Effector CD4-positive, alpha-beta T cell (primary cell): ENCODE results near the gene CBLB.
A peak's percentile ranks its signal among the peaks of the same experiment; 100 is the strongest.
"Not testable (repeated sequence)": the region's sequence is repeated elsewhere in the genome, so short reads cannot be mapped to it uniquely, and the experiment has no call there.

ENCODE experiments used
- DNase-seq: peaks from one replicate; pipeline ENCODE4 v3.0.0-alpha.2; 2020

Gene CBLB

DNA sequence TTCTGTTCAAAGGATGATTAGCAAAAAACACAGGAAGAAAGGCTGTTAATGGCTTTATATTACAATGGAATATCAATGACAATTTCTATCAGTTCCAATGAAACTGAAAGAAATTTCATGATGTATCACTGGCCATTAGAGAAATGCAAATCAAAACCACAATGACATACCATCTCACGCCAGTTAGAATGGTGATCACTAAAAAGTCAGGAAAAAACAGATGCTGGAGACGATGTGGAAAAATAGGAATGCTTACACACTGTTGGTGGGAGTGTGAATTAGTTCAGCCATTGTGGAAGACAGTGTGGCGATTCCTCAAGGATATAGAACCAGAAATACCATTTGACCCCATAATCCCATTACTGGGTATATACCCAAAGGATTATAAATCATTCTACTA lies 53.5 kb downstream of the CBLB start:
- not testable (repeated sequence) for DNase-seq

DNA sequence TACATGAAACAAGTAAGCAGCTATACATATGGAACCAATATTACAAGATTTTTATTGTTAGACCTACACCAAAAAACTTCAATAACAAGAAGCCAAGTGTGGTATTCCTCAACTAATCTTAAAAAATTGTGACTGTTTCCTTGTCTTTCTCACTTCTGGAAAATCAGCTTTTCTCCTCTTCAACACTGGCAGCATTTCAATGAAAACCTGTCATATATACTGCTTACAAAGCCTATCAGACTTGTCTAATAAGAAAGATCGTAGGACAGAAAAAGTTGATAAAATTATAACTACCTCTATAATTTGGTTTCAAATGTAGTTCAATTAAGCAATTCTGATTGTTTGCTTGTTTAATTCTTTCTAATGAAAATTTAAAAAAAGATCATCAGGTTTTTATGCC lies 55.1 kb downstream of the CBLB start:
- DNase-seq, result no peak

DNA sequence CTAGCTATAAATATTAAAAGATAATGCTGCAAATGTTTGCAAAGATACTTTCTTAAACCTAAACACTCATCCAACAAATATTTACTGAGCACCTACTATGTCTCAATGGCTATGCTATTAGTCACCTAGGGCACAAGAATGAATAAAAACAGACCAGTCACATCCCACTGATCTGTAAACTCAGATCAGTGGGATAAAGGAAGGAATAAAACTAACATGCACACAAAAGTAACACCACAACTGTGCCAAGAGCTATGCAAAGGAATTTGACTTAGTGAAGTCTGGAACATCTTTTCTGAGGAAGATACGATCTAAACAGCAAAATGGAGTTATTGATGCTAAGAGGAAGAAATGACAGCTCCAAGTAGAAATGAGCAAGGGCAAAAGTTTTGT lies 56.6 kb downstream of the CBLB start:
- DNase-seq, result no peak

DNA sequence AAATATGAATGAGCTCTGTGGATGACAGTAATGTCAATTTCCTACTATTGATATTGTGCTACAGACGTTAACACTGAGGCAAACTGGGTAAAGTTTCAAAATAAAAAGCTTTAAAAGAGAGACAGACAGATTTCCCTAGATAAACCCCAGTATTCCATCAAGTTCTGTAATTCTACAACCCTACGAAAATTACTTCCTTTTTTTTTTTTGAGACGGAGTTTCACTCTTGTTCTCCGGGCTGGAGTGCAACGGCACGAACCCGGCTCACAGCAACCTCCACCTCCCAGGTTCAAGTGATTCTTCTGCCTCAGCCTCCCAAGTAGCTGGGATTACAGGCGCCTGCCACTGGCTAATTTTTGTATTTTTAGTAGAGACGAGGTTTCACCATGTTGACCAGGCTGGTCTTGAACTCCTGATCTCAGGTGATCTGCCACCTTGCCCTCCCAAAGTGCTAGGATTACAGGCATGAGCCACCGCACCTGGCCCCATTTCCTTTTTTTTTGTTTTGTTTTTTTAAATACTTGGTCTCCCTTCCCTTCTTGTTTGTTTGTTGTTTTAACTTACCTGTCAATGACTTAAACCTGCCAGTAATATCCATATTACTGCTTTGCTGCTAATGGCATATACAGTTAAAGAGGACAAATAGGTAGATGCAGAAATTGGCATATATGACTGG lies 57.2 kb downstream of the CBLB start:
- no peak for DNase-seq

DNA sequence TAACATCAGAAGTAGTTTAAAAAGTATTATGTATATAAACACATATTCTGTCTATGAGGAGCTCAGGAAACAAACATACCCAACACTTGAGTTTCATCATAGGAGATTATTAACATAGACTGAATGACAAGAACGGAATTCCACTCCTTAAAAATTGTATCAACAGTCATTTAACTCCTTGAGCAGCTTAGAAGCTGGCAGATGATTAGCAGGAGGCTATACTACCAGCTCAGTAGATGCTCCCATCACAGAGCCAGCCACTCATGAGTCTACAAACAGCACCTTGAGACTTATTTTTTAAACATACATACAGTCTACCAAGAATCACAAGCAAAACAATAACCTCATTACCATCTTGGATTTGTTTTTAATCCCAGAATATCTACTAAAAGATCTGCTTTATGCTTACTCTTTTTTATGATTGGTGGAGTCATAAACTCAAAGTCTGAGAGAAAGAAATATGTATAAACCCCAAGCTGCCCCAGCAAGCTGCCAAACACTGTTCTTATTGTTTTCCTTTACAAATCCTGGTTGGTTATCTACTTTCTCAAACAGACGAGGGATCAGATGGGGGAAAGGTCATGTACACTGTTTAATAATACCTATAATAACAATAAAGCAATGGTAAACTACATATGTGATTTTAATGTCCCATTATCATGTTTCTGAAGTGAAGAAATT lies 59.5 kb downstream of the CBLB start:
- DNase-seq, result no peak

DNA sequence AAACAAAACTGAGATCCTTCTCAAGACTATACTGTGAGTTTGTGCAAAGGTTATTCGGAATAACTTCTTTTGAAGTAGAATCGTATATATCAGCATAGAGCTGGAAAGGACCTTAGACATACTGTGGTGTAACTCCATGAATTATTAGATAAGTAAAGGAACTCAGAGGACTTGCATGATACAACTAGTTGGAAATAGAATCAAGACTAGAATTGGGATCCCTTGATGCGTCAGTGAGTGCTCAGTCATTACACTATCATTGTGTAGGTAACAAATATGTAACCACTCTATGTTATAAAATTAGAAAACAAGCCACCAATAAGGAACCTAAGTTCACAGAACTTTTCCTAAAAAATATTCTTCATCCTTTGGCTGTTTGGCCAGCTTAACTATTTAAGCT lies 61.1 kb downstream of the CBLB start:
- DNase-seq, result no peak

DNA sequence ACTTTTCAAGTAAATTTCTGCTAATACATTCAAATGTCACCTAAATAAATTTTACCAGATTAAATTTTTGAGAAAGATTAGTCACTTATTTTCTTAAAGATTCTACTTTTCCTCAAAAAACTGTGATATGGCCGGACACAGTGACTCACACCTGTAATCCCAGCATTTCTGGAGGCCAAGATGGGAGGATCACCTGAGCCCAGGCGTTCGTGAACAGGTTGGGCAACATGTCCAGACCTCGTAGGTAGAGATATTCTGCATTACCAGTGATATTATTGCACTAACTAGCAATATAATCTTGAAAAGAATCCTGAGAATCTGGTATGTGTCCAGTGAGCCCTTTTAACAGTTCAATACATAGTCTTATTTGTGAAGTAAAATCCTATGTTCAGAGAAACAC lies 61.7 kb downstream of the CBLB start:
- no peak for DNase-seq

DNA sequence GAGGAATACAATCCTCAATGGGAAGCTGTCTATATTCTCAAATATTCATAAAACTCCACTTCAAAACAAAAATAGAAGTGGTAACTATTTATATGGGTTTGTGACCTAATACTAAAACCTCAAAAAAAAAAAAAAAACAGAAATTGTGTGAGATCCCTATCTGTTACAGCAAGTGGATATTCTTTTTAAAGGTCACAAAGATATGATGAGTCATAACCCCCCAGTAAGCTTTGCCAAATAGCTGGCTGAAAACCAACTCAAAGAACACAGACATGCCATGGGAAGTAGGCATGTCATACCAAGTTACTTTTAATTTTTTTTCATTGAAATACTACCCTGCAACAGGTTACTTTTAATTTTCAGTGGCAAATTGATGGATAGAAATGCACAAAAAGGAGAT lies 62.5 kb downstream of the CBLB start:
- DNase-seq, result peak; percentile 22

DNA sequence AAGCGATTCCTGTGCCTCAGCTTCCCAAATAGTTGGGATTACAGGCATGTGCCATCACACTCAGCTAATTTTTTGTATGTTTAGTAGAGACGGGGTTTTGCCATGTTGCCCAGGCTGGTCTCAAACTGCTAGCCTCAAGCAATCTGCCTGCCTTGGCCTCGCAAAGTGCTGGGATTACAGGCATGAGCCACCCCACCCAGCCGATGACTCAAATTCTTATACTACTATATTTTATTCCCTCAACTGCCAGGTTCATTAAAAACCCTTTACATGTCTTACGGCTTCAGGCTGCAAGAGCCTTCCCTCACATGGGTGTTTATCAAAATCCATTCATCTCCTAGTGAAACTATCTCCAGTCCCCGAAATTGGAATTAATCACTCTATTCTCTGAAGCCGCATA lies 63.4 kb downstream of the CBLB start:
- DNase-seq, result no peak

DNA sequence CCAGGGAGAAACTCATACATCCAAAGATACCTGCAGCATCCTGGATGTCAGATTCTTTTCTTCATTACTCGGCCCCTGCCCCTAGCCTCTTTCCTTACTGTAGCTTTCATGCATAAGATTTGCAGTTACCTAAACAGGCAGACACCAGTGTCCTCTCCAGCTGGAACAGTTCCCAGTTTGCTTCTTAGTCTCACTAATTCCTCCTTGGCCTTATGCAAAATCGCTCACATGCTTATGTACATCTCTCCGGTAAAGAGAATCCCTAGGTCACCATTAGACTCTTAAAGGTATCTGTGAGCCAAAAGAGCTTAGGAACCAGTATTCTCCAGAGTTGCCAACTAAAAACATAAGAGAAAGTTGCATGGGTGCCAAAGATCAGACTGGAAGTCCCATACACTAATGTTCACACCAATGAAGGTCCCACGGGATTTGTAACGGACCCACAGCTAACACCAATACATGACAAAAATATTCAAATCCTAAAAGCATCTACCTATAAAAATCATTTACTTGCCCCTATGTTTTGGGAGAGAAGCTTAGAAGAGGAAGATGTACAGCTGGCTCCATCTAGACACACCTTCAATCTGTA lies 66.6 kb downstream of the CBLB start:
- DNase-seq, result no peak

DNA sequence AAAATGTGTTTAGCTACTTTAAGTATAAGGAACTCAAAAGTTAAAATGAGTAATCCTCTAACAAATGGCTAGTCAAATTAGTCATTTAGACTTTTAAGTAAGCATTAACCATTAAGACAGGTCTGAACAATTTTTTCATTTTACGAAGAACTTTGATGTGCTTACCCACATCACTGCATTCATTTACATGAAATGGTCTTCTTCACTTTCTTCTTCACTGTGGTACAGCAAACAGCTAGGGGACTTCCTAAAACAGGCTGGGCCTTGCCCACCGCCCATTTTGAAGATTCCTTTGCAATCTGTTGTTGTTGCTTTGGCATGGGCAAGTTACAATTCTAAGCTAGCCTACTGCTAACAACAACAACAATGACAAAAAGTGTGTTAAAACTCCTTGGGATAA lies 67.4 kb downstream of the CBLB start:
- DNase-seq, result no peak

DNA sequence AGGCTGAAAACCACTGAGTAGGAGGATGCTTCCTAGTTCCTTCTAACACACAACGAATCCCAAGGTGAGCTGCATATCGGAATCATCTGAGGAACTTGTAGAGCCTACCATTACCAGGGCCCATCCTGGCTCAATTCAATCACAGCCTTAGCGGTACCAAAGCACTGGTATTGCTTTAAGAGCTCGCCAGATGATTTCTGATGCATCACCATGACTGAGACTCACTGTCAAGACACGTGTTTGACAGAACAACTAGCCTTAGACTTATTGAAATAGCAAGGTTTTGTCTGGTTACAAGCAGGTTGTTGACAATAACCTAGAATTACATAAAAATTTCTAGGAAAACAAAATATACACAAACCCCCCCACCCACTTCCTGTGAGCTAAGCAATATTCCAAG lies 68.5 kb downstream of the CBLB start:
- DNase-seq, result no peak

DNA sequence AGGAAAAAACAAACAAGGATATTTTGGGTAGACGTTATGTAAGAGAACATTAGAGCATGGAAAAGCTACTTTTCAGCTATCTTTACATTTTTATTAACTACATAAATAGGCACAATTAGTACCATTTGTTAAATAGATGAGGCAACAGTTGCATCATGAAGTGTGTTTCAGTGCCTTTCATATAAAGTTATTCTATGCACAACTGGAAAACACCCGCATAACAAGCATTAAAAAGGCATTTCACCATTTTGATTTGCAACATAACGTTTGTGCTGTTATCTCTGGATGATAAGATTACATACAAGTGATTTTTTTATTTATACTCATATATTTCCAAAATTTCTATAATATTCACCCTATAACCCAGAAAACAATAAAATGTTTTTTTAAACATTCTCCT lies 69.5 kb downstream of the CBLB start:
- no peak for DNase-seq

DNA sequence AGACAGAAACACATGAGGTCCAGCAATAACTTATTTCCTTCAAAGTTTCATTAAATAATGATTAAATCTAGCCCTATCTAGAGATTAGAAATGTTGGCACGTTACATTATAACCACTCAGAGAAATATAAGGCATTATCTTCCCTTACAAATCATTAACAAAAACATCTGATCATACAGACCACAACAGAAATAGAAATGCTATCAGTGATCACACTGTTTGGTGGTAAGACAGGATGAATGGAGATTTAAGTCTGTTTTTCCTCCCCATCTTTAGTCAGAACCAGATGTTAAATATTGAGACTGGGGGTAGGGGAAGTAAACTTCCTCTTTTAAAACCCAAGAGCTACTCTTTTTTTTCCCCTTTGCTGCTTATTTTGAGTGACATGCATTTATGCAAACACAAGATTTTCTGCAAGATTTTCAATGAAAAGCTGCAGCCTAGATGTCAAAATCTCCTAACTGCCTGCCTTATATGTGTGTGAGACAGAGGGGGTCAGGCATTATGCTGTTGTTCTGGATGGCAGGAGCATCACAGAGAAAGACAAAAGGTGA lies 70.4 kb downstream of the CBLB start:
- DNase-seq, result no peak

DNA sequence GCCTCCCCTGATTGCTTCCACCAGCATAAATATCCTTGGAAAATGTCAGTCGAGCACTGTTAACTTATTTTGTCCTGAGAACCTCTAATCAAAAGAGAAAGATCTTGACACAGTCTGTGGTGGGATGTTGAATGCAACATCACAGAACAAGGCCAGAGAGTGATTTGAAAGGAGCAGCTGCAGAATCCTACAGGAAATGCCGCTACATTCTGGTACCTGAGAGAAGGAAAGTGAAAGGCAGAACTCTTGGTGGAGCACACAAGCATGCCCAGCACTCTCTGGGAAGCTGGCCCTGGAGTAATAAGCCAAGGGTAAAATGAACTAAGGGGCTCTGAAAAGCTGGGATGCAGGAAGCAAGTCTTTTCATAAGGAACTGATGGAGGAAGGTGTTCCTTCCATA lies 75.8 kb downstream of the CBLB start:
- DNase-seq, result no peak

DNA sequence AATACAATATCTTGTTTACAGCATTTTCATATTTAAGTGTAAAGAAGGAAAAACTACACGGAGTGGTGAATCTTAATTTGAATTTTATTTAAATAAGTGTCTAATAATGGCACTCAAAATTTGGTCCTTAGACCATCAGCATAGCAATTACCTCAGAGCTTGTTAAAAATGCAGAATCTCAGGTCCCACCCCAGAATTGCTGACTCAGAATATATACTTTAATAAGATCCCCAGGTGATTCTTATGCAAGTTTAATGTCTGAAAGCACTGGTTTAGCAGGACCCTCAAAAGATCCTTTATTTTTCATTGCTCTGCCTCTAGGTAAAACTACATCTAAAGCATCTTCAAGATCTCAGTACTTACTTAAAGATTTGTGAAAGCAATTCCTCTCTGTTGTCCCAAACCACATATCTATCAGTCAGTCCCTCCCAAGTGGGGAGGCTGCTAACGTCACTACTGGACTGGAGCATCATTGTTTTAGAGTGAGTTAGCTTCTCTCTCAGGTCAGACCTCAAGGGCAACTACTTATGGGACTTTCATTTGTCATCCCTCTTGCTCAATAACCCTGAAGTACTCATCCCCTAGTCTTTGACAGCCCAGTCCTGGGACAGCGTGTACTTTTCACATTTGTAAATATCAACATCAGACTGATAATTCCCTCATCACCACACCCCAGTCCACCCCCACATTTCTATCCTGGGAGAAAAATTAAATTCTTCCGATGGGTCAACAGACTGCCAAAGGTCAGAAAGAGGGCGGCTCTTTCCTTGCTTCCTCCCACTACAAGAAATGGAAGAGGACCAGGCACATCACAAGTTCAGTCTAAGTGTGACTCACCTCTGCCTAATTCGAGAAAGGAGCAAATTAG lies 76.7 kb downstream of the CBLB start:
- DNase-seq, result no peak

DNA sequence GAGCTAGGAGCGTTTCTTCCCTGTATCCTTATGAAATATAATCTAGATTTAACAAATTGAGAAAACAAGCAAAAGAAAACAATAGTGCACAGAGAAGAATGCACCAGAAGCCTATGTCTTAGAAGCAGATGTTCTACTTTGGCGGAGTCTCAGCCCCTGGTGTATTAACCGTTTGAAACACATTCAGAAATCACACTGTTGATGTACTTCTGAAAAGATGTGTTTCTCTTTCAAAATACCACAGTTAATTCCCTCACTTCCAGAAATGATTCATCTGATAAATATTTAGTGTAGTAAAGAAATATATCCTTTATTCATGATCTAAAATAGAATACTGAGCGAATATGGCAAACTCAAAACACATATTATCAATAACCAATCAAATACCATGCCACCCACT lies 77.7 kb downstream of the CBLB start:
- DNase-seq, result no peak

DNA sequence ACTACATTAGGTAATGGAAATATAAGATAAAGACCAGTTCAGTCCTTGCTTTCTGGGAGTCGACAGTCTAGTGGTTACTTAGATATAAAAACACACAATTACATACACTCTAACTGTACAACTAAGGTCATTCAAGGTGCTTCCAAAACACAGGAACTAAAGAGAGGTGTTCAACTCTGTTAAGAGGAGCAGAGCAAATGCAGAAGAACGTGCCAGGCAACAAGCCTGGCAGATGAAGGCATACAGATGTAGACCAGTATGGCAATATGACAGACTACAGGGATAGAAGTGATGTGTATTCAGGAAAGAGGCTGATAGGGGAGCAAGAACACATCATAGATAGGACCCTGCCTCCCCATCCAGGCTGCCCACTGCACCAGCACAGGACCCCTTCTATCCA lies 78.3 kb downstream of the CBLB start:
- DNase-seq, result no peak

DNA sequence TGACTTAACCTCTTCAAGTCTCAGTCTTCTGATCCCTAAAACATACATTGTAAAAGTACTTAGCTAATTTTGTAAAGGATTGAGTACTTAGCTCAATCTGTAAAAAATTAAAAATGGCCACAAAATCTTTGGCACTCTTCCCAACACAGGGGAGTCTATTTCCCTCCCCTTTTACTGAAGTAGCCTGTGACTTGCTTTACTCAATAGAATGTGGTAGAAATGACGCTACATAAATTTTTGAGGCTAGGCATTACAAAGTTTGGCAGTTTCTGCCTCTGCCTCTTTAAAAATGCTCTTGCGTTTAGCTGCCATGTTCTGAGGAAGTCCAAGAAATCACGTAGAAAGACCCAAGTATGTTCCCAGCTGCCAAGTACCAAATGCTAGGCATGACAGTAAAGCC lies 80.2 kb downstream of the CBLB start:
- DNase-seq, result no peak

DNA sequence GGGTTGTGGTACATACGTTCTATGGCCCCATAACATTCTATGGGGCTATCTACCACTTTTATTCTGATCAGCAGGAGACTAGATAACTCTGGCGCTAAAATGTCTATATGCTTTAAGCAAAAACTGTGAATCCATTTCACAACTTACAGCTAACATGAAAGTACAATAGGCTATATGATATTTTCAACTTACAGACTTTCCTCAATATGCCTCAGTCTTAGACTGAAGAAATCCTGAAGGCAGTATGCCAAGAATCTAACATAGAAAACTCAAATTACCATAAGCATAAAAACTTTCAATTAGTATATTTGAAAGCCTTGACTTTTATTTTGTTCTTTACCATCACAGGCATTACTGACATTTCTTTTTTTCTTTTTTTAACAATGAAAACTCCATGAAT lies 81.4 kb downstream of the CBLB start:
- DNase-seq, result no peak

DNA sequence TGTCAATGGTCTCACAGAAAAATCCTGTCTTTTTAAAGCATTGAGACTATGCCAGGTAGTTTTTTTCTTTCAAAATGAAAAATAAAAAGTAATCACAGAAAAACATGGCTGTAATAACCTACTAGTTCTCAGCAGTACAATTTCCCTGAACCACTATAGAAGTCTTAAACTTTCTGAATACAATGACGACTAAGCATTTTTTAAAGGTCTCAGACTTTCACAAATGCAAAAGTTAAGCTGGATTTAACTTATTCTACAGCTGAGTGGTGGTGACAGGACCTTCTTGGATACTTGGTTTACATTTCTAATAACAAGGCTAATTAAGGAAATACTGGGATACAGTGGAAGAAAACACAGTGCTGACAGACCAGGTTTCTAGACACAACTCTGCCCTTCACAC lies 81.8 kb downstream of the CBLB start:
- DNase-seq, result no peak

DNA sequence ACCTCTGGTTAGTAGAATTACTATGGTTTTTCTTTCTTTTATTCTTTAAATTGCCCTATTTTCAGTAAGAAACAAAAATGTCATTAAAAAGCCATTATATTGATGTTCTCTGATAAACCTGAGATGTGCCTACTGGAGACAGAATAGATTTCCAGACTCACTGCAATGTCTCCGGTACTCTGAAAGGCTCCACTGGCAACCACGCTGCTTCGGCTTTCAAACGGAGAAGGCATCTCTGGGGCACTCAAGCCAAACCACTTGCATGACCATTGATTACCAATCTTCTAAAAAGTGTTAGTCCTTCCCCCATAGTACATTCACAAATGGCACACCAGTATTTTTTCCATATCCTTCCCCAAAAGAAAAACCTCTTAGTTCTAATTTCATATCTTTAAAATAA lies 82.6 kb downstream of the CBLB start:
- no peak for DNase-seq

DNA sequence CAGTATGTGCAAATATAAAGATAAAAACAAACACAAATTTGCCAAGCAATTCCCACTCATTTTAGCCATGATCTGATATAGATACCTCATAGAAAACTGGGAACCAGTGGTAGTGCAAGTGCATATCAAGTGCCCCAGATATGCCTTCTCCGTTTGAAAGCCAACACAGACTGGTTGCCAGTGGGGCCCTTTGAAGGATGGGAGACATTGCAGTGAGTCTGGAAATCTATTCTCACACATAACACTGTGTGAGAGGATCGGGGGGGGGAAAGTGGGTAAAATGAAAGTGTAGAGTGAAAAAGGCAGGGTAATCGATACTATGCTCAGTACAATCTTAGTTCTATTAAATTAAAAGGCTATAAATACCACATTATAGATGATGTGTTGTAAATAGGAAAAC lies 83.0 kb downstream of the CBLB start:
- no peak for DNase-seq
